GM18499 (cell line): ENCODE measurements around the gene CAMKK1.

Source experiments
- ATAC-seq: cut with Tn5 transposase; IDR thresholded peaks from one replicate; pipeline ENCODE4 v1.9.1; 2021; ENCODE audit warnings: moderate number of reproducible peaks; ENCODE audit not compliant: insufficient read depth, unreplicated experiment

Gene CAMKK1

DNA sequence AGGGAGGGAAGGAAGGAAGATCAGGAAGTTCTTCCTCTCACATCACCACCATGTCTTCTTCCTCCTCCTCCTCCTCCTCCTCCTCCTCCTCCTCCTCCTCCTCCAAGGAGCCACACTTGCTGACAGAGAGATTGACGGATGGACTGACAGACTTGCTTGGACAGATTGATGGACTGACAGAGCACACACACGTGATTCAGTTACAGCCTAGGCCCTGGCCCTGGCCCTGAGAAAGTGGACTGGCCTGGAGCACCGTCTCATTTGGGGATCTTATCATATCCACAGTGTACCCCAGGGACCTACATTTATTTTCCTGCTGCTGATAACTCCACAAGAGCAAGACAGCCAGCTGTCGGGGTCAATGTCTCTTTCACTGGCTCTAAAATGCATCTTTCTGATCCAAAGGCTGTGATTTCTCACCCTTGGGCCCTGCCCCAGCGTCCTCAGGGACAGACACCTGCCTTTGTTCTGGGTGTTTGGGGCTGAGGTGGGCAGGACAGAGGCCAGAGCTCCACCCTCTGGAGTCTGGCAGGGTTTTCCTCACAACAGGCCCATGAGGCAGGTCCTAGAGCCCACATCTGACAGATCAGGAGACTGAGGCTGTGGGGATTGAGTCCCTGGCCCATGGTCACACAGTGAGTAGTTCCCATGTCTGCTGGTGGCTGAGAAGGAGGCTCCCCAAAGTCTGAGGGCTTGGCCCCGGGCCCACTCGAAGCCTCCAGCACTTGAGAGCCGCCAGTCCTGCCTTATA lies 25.7 kb upstream of the CAMKK1 start:
- no peak for ATAC-seq

DNA sequence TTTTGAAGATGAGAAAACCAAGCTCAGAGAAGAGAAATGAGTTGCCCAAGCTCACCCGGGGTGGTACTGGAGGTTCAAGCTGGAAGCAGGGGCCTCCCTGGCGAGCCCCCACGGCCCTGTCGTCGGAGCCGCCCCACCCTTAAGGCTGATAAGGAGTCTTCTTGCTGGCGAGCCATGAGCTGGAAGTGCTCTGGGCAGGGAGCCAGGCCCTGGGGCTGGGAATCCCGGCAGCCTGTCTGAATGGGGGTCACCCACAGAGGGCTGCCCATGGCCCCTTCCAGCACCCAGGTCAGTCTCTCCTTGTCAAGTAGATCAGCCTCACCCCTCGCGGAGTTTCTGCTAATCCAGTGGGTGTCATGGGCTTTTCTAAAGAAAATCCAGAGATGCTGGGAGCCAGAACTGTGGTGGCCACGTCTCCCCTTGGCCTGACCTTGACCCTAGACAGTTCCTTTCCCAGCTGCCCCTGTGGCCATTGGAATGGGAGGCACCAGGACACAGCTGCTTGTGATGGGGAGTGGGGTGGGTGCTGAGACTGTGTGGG lies 24.6 kb upstream of the CAMKK1 start:
- ATAC-seq, result no peak

DNA sequence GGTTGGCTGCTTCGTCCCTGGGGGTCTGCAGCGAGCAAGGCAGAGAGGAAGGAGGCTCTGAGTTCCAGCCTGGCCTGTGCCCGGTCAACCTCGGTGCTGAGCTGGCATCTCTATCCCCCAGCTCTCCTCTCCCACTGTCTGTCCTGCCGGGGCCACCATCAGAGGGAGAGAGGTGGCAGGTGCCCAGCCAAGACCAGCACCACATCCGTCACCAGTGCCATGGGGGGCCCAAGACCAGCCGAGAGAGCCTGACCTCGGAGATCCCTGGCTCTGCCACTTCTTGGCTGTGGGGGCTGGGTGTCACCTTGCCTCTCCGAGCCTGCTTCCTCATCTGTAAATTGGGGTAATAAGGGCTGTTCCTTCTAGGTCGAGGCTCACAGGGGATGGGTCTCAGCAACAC lies 24.0 kb upstream of the CAMKK1 start:
- no peak for ATAC-seq

DNA sequence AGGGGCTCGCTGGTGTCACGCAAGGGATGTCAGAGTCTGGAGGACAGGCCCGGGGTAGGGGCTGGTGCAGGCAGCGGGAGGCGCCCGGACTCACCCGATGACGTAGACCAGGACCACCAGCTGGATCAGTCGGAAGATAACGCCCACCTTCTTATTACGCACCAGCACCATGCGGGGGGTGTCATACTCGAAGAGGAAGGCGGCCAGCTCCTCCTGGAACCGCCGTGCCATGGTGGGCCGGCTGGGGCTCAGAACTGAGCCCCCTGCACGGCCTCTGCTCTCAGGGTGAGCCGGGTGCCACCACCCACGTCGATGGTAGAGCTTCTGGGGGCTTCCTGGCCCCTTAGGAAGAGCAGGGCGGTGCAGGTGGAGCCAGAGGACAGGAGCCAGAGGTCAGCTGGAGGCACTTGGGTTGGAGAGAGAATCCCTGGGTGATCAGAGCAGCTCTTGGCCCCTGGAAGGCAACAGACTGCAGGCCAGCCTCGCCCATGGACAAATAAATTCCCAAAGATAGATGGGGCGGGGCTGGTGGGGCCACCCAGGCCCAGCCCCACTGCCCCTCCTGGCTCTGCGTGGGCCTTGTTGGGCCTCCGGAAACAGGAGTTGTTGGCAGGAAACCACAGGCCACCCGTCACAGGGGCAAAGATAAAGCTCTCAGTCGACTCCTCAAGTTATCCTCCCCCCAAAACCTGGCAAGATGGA lies 23.3 kb upstream of the CAMKK1 start, which contains the start of gene P2RX1:
TSS of gene P2RX1 (minus strand) at position 471 of the 702 bp plus-strand sequence. CDS start at position 231, 240 bp downstream.
- no peak for ATAC-seq

DNA sequence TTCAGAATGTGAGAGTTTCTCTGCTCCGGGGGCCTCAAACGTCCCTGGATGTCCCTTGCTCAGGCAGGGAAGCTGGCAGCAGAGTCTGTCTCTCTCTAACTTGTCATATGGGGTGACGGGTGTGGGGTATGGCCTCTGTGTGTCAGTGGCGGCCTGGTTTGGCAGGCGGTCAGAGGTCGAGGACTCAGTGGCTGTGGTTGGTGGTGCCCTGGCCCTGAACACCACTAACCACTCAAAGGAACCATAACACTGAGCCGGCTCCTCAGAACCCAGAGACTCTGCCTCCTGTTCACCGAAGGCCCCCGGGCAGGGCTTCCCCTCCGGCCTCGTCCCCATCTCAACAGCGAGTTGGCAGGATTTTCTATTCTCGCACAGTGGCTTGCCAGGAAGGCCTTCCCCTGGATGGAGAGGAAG lies 22.7 kb upstream of the CAMKK1 start:
- no peak for ATAC-seq

DNA sequence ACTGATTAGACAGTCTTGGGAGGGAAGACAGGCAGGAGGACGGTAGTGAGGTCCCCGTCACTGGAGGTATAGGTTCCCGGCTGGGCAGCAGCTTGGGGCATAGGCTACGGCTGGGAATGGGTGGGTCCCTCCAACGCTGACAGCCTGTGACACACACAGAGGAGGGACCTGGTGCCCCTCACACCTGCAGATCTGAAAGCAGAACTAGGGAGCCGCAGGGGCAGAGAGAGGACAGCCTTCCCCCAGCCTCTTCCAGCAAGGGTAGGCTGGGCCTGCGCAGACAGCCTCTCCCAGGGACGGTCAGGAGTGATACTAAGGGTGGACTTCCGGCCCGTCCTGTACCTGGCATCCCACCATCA lies 21.4 kb upstream of the CAMKK1 start:
- ATAC-seq, result no peak

DNA sequence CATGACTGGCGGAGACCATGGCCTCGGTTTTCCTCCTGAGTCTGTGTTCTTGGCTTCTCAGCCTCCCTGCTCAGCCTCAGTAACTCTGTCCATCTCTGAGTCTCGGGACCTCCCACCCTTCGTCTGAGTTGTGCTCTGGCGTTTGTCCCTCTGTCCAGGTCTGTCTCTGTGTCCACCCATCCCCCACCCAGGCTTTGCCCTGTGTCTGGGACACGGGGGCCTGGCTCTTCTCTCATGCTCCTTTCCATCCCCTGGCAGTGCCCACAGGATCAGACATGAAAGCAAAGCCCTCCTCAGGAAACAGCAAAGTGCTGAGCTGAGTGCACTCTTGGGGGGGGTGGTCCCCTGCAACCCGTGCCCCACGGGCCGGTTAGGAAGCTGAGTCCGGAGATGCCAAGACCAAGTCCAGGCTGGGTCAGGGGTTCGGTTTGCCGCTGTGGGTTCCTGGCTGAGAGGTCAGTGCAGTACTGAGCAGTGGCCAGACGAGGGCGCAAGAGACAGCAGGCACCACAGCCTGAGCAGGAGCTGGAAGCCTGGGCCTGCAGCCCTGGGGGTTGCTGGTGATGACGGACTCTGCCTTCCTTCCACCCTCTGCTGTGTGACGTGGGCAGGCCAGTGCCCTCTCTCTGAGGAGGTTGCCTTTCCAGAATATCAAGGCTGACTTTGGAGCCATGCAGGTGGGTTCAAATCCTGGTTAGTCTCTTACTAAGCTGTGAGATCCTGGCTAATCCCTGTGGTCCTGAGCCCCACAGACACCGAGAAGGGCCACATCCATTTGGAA lies 20.9 kb upstream of the CAMKK1 start:
- ATAC-seq, result no peak

DNA sequence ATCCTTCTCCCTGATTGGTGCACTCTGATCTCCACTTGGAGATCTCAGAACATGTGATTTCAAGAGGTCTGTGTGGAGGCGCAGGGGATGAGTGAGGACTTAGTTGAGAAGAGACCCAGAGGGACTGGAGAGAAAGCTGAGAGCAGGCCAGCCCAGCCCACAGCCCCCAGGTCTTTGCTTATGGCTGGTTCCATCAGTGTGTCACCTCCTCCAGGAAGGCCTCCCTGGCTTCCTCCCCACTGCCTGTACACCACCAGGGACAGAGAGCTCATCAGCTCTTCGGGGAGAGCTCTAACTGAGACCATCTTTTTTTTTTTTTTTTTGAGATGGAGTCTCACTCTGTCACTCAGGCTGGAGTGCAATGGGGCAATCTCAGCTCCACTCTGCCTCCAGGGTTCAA lies 20.0 kb upstream of the CAMKK1 start:
- ATAC-seq, result no peak

DNA sequence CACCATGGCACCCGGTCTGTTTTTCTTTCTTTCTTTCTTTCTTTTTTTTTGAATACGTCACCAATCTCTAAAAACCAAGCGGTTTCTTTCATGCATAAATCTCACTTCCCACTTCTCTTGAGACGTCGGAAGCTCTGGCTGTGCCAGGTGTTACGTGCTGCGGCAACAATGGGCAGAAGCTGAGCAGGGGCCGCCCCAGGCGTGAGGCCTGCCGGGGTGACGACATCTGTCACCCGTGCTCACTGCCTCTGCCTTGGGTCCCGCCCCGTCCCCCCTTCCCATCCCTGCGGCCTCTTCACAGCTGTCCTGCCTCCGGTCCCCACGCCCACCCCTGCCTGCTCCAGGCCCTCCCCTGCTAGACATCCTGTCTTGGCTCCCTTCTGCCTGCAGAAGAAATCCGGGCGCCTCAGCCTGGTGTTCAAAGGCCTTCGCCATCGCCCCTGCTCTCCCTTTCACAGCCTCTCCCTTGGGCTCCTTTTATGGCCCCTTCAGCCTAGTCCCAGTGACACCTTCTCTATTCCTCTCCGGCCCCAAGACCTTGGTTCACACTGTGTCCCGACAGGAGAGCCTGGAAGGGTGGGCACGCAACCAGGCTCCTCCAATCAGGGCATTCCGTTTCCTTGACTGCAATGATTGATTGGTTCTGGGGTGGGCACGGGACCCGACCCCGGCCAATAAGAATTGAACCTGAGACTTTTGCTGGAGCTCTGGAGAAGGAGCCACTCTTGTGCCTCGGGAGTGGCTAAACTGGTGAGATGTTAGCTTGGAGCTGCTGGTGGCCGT lies 18.6 kb upstream of the CAMKK1 start:
- ATAC-seq, result peak; percentile 37

DNA sequence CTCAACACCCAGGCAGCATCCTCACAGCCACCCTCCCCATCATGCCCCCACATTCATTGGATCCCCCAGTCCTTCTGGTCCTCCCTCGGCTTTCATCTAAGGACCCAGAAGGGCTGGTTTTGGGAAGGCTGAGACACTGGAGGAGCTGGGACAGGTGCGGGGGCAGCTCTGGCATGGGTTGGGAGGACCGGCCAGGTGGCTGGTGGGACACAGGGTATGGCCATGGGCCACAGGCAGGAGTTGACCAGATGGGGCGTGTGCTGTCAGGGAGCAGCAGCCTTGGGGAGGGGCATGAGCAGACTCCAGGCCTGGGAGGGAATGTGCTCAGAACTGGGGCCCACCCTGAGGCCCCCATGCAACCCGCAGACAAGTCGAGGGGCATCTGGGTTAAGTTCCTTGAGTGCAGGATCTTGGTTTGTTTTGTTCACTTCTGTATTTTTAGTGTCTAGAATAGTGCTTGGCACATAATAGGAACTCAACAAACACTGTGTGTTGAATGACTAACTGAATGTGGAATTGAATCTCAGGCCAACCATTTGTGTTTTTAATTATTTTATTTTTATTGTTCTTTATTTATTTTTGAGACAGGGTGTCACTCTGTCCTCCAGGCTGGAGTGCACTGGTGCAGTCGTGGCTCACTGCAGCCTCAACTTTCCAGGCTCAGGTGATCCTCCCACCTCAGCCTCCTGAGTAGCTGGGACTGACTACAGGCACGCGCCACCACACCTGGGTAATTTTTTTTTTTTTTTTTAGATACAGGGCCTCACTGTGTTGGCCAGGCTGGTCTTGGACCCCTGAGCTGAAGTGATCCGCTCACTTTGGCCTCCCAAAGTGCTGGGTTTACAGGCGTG lies 17.8 kb upstream of the CAMKK1 start:
- ATAC-seq, result no peak

DNA sequence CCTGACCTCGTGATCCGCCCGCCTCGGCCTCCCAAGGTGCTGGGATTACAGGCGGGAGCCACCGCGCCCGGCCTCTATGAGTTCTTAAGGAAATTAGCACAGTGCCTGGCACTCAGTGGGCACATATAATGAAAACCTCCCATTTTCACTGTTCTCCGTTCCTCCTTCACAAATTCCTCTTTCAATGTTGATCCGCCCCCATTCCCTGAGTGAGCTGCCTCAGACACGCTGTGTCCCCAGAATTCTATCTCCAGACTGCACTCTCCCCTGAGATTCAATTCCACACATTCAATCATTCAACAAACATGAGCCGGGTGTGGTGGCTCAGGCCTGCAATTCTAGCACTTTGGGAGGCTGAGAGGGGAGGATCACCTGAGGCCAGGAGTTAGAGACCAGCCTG lies 16.4 kb upstream of the CAMKK1 start:
- ATAC-seq, result no peak

DNA sequence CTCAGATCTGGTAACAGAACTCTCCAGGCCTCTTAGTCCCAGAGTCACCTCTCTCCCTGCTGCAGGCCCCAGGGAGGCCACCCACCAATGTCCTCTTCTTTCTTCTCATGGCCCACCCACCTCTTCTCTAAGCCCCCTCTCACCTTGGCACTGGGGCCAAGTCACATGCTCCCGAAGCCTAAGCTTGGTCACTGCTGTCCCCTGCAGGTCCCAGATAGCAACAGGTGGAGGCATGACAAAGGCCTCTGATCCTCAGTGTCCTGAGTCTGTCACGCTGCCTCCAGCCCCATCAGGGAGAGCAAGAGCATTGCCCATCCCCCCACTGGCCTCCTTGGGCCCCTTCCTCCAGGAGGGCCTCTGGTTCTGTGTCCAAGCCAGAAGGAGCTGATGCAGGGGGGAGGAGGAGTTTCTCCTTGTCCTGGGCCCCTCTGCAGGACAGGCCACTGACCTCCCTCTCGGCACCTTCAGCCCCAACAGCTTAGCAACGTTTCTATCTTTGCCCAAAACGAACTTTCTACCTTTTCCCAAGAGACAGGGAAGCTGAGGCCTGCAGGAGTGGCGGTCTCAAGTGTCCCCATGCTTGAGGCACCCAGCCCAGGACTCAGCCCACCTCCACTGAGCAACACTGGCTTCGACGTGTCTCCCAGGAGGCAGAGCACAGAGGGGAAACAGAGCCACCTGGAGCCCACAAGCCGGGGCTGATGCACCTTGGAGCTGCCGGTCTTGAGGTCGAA lies 14.8 kb upstream of the CAMKK1 start:
- no peak for ATAC-seq

DNA sequence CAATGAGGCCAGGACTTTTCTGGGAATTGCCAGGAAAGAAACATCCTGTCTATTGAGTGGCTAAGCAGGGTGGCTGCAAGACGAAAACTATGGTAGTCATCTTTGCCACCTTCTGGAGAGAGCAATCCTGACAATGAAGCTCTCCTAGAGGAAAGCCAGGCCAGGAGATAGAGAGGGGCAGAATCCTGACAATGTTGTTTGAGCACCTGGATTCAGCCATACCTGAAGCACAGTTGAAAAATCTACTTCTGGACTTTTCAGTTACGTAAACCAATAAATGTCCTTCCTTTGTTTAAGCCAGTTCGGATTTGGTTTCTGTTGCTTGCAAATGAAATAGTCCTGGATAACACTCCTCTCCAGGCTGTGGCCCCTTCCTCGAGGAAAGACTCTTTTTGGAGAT lies 14.0 kb upstream of the CAMKK1 start:
- no peak for ATAC-seq

DNA sequence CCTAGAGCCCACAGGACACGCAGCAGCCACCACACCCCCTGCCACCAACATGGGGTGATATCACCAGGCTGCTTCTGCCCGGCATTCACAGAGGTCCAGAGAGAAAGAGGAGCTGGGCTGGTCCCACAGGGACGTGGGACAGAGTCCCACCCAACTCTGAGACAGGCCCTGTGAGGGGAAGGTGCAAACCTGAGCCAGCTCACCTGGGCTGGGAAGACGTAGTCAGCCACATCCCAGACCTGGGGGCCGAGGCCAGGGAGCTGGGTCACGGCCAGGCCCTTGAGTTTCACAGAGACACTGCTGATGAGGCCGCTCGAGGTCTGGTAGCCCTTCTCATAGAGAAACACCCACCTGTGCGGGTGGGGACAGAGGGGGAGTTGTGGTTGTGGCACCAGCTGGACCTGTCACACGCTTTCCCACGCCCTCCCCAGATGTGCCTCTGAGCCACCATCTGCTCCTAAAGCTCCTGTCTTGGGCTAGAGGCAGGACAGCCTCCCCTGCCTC lies 12.2 kb upstream of the CAMKK1 start:
- no peak for ATAC-seq

DNA sequence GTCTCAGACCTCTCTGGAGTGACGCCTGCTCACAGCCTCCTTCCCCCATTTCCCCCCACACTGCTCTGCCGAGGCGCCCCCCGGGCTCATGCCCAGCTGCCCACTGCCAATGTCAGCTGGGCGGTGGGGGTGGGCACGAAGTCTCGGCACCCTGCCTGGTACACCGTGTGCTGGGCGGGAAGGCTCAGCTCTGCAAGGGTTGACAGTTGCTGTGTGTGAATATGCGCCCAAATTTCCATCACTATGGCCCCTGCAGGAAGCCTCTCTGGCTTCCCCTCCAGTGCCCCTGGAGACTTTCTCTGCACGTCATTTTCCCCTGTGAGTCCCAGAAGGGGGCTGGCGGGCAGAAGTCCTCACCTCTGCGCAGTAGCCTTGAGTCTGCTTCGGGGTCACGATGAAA lies 11.6 kb upstream of the CAMKK1 start:
- no peak for ATAC-seq

DNA sequence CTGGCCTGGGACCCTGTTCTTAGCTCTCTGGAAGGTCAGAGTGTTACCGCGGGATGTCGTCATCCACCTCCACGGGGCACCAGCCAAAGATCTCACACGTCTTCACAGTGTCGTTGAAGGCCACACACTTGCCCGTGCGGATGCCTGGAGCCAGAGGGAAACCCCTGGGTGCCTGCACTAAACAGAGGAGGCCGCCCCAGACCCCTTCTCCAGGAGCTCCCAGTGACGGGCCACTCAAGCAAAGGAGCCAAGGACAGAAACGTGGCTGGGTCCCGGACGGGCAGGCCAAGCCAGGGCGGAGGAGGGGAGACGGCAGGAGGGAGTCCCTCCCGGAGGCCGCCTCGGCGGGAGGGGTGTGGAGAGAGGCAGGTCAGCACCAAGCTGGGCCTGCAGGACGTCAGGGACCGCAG lies 11.0 kb upstream of the CAMKK1 start:
- no peak for ATAC-seq

DNA sequence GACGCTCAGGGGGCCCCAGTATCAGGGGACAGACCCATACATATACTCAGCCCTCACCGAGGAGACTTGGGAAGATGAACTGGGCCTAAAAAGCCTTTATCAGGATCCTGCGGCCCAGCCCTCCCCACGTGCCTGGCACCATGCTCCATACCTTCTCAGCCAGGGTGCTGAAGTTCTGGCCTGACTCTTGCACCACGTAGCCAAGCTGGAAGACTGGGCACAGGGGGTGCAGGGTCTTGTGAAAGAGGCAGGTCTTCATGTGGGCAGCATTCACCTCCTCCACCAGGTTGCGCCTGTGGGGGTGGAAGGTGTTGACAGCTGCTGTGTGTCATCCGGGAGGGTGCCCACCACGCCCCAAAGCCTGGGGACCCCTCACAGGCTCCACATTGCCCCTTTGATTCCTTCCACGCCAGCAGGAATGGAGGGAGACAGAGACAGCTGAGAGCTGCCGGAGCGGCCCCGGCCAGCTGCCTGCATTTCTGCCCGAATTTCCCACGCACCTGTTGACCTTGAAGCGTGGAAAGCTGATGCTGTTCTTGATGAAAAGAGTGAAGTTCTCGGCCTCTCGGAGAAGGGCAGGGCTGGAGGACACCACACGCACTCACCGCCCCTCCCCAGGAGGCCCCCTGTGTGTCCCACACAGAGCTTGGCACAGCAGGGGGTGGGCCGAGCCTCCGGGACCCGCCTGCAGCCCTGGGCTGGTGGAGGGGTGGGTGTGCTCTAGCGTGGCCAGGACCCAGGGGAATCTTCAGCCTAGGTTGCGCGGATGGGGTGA lies 10.4 kb upstream of the CAMKK1 start:
- ATAC-seq, result no peak

DNA sequence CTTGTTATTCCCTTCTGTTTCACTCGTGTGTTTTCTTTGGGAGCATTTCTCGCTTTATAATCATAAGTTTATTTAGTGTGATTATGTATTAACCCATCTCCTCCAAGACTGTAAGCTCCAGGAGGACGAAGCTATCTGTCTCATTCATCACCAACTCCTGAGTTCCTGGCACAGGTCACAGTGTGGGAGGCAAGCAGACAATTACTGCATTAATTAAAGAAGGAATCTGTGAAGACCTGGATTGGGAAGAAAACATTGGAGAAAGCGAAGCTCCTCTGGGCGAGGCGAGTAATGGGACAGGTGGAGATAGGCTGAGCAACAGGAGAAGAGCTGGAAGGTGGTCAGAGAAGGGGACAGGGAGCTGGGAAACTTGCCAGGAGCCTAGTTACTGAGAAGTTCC lies 7.8 kb upstream of the CAMKK1 start:
- no peak for ATAC-seq
